GM19467 (cell line): ENCODE measurements around the gene EPB42.
"Not testable (repeated sequence)": the region's sequence is repeated elsewhere in the genome, so short reads cannot be mapped to it uniquely, and the experiment has no call there.

Experiments
- ATAC-seq: cut with Tn5 transposase; IDR thresholded peaks from one replicate; pipeline ENCODE4 v1.9.1; 2021; ENCODE audit warnings: mild to moderate bottlenecking, moderate library complexity; ENCODE audit not compliant: unreplicated experiment

EPB42 gene

GRCh38 chr15:43213466-43213865 is 7.4 kb downstream of the EPB42 start:
- no peak for ATAC-seq

GRCh38 chr15:43212951-43213350 is 7.9 kb downstream of the EPB42 start:
- ATAC-seq = no peak

- ATAC-seq = no peak
These were observed 8.5 kb downstream of the EPB42 start for GRCh38 chr15:43212299-43212698.

- no peak for ATAC-seq
These were observed 9.5 kb downstream of the EPB42 start for GRCh38 chr15:43211224-43211735.

GRCh38 chr15:43210807-43211206 is 10.0 kb downstream of the EPB42 start:
- no peak for ATAC-seq

GRCh38 chr15:43210172-43210745 is 10.6 kb downstream of the EPB42 start:
- ATAC-seq = no peak

GRCh38 chr15:43209059-43209824 is 11.6 kb downstream of the EPB42 start:
- ATAC-seq = no peak

GRCh38 chr15:43208052-43209002 is 12.5 kb downstream of the EPB42 start:
- no peak for ATAC-seq

GRCh38 chr15:43207024-43207423 is 13.8 kb downstream of the EPB42 start:
- ATAC-seq = no peak

GRCh38 chr15:43206054-43206453 is 14.8 kb downstream of the EPB42 start:
- no peak for ATAC-seq

GRCh38 chr15:43204016-43204901 is 16.6 kb downstream of the EPB42 start:
- ATAC-seq = no peak

- ATAC-seq = no peak
These were observed 20.8 kb downstream of the EPB42 start for GRCh38 chr15:43199945-43200488.

GRCh38 chr15:43198992-43199391 is 21.8 kb downstream of the EPB42 start:
- no peak for ATAC-seq

GRCh38 chr15:43198556-43198955 is 22.3 kb downstream of the EPB42 start:
- not testable (repeated sequence) for ATAC-seq

- ATAC-seq = not testable (repeated sequence)
These were observed 23.0 kb downstream of the EPB42 start for GRCh38 chr15:43197773-43198172.

- ATAC-seq = no peak
These were observed 23.9 kb downstream of the EPB42 start for GRCh38 chr15:43196760-43197548.

GRCh38 chr15:43194795-43195194 is 26.0 kb downstream of the EPB42 start:
- no peak for ATAC-seq

GRCh38 chr15:43193710-43194109 is 27.1 kb downstream of the EPB42 start:
- ATAC-seq = no peak

- ATAC-seq = no peak
These were observed 30.6 kb downstream of the EPB42 start for GRCh38 chr15:43190178-43190577.
